Esophagus muscularis mucosa (tissue), 4 donors: ENCODE measurements around the gene PTPN5.

Source experiments
- CTCF ChIP-seq, 3 experiments: fragments of 200-600 bp in 2 of 3; fragments of 450-650 bp in 1 of 3; sonication (generic) in 2 of 3; IDR thresholded peaks; one replicate each; pipeline ENCODE4 v1.5.1; 2017 to 2019; ENCODE audit warnings: antibody characterized with exemption in 3 of 3, mild to moderate bottlenecking in 2 of 3, moderate library complexity in 1 of 3
- EP300 ChIP-seq: sonication (generic); formaldehyde crosslinking; IDR thresholded peaks from one replicate; pipeline ENCODE4 v1.6.1; 2017; ENCODE audit warnings: antibody characterized with exemption
- POLR2A ChIP-seq: fragments of 450-650 bp; IDR thresholded peaks from one replicate; pipeline ENCODE4 v1.6.1; 2017; ENCODE audit warnings: antibody characterized with exemption, moderate library complexity, mild to moderate bottlenecking, low read depth
- POLR2AphosphoS5 ChIP-seq, 2 donors: sonication (generic); formaldehyde crosslinking; IDR thresholded peaks; one replicate each; pipeline ENCODE4 v1.6.1; 2017; ENCODE audit warnings: antibody characterized with exemption in 2 of 2

GRCh38 chr11:18791969-18792628, 501 bp upstream of the PTPN5 start:
- no peak for TF ChIP-seq CTCF (IDR thresholded peaks at IDR 0.05)
- no peak for TF ChIP-seq POLR2A
- TF ChIP-seq POLR2AphosphoS5 (IDR thresholded peaks at IDR 0.05) = no peak
- no peak for TF ChIP-seq EP300
